SU-DHL-6 (cell line): ENCODE data around the gene RRAS2.
A peak's percentile ranks its signal among the peaks of the same experiment; 100 is the strongest.

Source experiments
- H2AFZ ChIP-seq: fragments of 200-600 bp; sonication (generic); 2 replicates; pipeline ENCODE4 v1.6.1; 2014; ENCODE audit warnings: low read depth, mild to moderate bottlenecking, moderate library complexity, mixed read lengths, antibody characterized with exemption, low read length; ENCODE audit not compliant: severe bottlenecking
- H3F3A ChIP-seq: fragments of 200-600 bp; shearing (Covaris generic); 2 replicates; pipeline ENCODE4 v1.6.0; 2016; ENCODE audit warnings: antibody characterized with exemption, mild to moderate bottlenecking; ENCODE audit not compliant: insufficient read depth
- H3K27ac ChIP-seq: fragments of 200-600 bp; sonication (generic); 2 replicates; pipeline ENCODE4 v1.5.1; 2016; ENCODE audit warnings: low read depth, mild to moderate bottlenecking, low read length, moderate library complexity, mixed read lengths
- H3K27me3 ChIP-seq: fragments of 200-600 bp; sonication (generic), shearing (Covaris generic); 2 replicates; pipeline ENCODE4 v1.6.0; 2014; ENCODE audit warnings: mild to moderate bottlenecking, low read length
- H3K36me3 ChIP-seq: fragments of 200-600 bp; sonication (generic); 2 replicates; pipeline ENCODE4 v1.6.1; 2014; ENCODE audit warnings: mild to moderate bottlenecking, low read length, mixed read lengths
- H3K4me2 ChIP-seq: fragments of 300-600, 200-600 bp; shearing (Covaris generic), sonication (generic); 2 replicates; pipeline ENCODE4 v1.6.0; 2014; ENCODE audit warnings: low read length, low read depth, mild to moderate bottlenecking; ENCODE audit not compliant: poor library complexity, severe bottlenecking
- H3K4me3 ChIP-seq: fragments of 200-600 bp; sonication (generic); 2 replicates; pipeline ENCODE4 v1.5.1; 2014; ENCODE audit warnings: antibody characterized with exemption, low read length, mild to moderate bottlenecking, mixed read lengths; ENCODE audit not compliant: insufficient read depth, poor library complexity, severe bottlenecking
- H3K79me2 ChIP-seq: fragments of 200-600 bp; sonication (generic); 2 replicates; pipeline ENCODE4 v1.6.1; 2014; ENCODE audit warnings: mild to moderate bottlenecking, low read length, moderate library complexity; ENCODE audit not compliant: insufficient read depth
- H3K9ac ChIP-seq: fragments of 200-600 bp; sonication (generic); 2 replicates; pipeline ENCODE4 v1.7.0; 2014; ENCODE audit warnings: mild to moderate bottlenecking, low read length
- H3K9me2 ChIP-seq: fragments of 200-600 bp; sonication (generic); replicated peaks from 2 replicates; pipeline ENCODE4 v1.6.1; 2014; ENCODE audit warnings: low read length; ENCODE audit not compliant: insufficient read depth
- H3K9me3 ChIP-seq: fragments of 200-600 bp; sonication (generic); 2 replicates; pipeline ENCODE4 v1.6.1; 2014; ENCODE audit warnings: low read length, mixed read lengths; ENCODE audit not compliant: insufficient read depth
- H4K20me1 ChIP-seq: fragments of 200-600 bp; sonication (generic); 2 replicates; pipeline ENCODE4 v1.6.1; 2014; ENCODE audit warnings: low read depth, mild to moderate bottlenecking, antibody characterized with exemption, low read length, moderate library complexity, mixed read lengths
- EZH2phosphoT487 ChIP-seq: fragments of 200-600 bp; sonication (generic), shearing (Covaris generic); conservative IDR thresholded peaks from 2 replicates; pipeline ENCODE4 v1.6.1; 2018; ENCODE audit warnings: mild to moderate bottlenecking, antibody characterized with exemption, low read length, moderate library complexity, mixed read lengths
- TF ChIP-seq, protein P1 (sequence below): fragments of 200-600 bp; sonication (generic); IDR thresholded peaks from one replicate; pipeline ENCODE4 v1.5.1; 2017; ENCODE audit warnings: antibody characterized with exemption, mild to moderate bottlenecking, low read length, moderate library complexity; ENCODE audit not compliant: insufficient read depth, poor library complexity, severe bottlenecking

RRAS2 gene

DNA sequence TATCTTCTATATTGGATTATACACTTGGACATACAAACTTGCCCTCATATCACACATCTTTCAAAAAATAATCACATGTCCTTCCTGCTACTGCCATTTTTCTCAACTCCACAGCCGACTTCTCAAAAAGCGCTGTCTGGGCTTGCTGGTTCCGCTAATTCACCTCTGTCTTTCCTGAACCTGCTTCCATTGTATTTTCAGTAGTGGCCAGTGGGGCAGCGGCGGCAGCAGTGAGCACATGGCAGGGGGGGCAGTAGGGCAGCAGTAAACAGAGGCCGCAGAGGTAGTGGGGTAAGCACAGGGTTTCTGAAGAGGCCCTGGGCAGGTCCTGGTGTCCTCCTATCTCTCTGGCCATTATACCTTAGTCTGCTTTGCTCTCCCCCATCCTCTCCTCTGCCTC is 126.3 kb downstream of the RRAS2 start:
- Histone ChIP-seq H3K4me3 (no peak overlapping the region), H3F3A (no peaks in the 10 kb centered on the region), H3K9me2 (no peaks in the 10 kb centered on the region), H3K79me2 (no peaks in the 10 kb centered on the region), H3K4me2 (no peak overlapping the region), H3K9me3 (no peaks in the 10 kb centered on the region), H4K20me1 (no peaks in the 10 kb centered on the region), H3K27me3 (no peaks in the 10 kb centered on the region), H3K36me3 (no peaks in the 10 kb centered on the region), H2AFZ (no peak overlapping the region), H3K27ac (no peak overlapping the region), H3K9ac (no peak overlapping the region)
- TF ChIP-seq, protein P1, sequence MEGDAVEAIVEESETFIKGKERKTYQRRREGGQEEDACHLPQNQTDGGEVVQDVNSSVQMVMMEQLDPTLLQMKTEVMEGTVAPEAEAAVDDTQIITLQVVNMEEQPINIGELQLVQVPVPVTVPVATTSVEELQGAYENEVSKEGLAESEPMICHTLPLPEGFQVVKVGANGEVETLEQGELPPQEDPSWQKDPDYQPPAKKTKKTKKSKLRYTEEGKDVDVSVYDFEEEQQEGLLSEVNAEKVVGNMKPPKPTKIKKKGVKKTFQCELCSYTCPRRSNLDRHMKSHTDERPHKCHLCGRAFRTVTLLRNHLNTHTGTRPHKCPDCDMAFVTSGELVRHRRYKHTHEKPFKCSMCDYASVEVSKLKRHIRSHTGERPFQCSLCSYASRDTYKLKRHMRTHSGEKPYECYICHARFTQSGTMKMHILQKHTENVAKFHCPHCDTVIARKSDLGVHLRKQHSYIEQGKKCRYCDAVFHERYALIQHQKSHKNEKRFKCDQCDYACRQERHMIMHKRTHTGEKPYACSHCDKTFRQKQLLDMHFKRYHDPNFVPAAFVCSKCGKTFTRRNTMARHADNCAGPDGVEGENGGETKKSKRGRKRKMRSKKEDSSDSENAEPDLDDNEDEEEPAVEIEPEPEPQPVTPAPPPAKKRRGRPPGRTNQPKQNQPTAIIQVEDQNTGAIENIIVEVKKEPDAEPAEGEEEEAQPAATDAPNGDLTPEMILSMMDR: peak; percentile 38
- TF ChIP-seq EZH2phosphoT487: no peak

DNA sequence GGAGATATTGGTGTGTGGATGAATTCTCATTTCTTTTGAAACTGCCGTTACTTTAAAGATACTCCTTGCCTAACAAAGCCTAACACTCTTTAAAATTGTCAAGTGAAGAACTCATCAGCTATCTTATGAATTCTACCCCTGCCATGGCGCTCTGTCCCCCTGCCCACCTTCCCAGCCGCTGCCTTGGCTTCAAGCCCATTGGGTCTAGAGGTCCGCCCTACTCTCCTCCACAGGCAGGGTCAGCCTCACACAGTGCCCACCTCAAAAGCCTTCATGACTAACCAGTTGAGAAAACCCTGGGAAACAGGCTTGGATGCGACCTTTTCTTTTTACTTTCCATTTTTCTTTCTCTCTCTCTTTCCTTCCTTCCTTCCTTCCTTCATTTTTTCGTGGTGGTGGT is 128.6 kb downstream of the RRAS2 start:
- Histone ChIP-seq H3K36me3 (no peaks in the 10 kb centered on the region), H3K9me3 (no peaks in the 10 kb centered on the region), H3K9me2 (no peaks in the 10 kb centered on the region), H3K27me3 (no peaks in the 10 kb centered on the region), H3K27ac (no peak overlapping the region), H3K9ac (no peak overlapping the region), H3K4me2 (no peak overlapping the region), H3K79me2 (no peaks in the 10 kb centered on the region), H4K20me1 (no peaks in the 10 kb centered on the region), H3K4me3 (no peak overlapping the region), H3F3A (no peaks in the 10 kb centered on the region), H2AFZ (no peak overlapping the region)
- TF ChIP-seq, protein P1: no peak
- no peak for TF ChIP-seq EZH2phosphoT487

DNA sequence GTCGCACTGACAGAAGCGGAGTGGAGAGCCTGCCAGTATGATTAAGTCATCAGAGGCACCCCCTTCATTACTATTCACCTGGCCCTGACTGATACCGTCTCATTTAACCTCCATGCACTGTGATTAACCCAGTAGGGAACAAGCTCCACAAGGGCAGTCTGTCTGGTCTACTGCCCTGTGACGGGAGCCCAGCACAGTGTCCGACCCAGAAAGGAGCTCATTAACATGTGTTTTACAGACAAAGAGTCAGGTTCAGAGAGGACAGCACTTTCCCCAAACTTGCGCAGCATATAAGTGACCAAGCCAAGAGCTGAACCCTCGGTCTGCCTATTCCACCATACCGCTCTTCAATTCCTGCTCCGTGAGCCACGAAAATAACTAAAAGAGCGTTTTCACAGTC is 129.5 kb downstream of the RRAS2 start:
- Histone ChIP-seq H3K4me2 (no peak overlapping the region), H3F3A (no peaks in the 10 kb centered on the region), H3K4me3 (no peak overlapping the region), H3K27me3 (no peaks in the 10 kb centered on the region), H3K9me2 (no peaks in the 10 kb centered on the region), H3K36me3 (no peaks in the 10 kb centered on the region), H3K9me3 (no peaks in the 10 kb centered on the region), H3K27ac (no peak overlapping the region), H3K79me2 (no peaks in the 10 kb centered on the region), H3K9ac (no peak overlapping the region), H2AFZ (no peak overlapping the region), H4K20me1 (no peaks in the 10 kb centered on the region)
- no peak for TF ChIP-seq EZH2phosphoT487
- TF ChIP-seq, protein P1: no peak
